Endothelial cell (in vitro differentiated cells): Measurements from ENCODE around the gene RRBP1. TPM values are rescaled to one million over a fixed set of nuclear protein-coding genes. Genes with fewer than 3 reads are reported as not detected.
"Not testable (repeated sequence)": the region's sequence is repeated elsewhere in the genome, so short reads cannot be mapped to it uniquely, and the experiment has no call there.

Source experiments
- DNase-seq: peaks from one replicate; pipeline ENCODE4 v3.0.0; 2021; ENCODE audit warnings: low spot score
- H3K27ac Mint-ChIP-seq: one replicate; pipeline ENCODE4 v1.8.0; 2021; ENCODE audit warnings: mixed read lengths, inconsistent platforms; ENCODE audit not compliant: unreplicated experiment
- H3K27me3 Mint-ChIP-seq: one replicate; pipeline ENCODE4 v1.8.0; 2021; ENCODE audit warnings: mild to moderate bottlenecking, moderate library complexity, mixed read lengths, inconsistent platforms; ENCODE audit not compliant: unreplicated experiment
- H3K36me3 Mint-ChIP-seq: one replicate; pipeline ENCODE4 v1.8.0; 2021; ENCODE audit warnings: mild to moderate bottlenecking, low read depth, mixed read lengths, inconsistent platforms; ENCODE audit not compliant: unreplicated experiment
- H3K4me1 Mint-ChIP-seq: one replicate; pipeline ENCODE4 v1.8.0; 2021; ENCODE audit warnings: mild to moderate bottlenecking, mixed read lengths, inconsistent platforms; ENCODE audit not compliant: unreplicated experiment
- H3K4me3 Mint-ChIP-seq: one replicate; pipeline ENCODE4 v1.8.0; 2021; ENCODE audit warnings: mild to moderate bottlenecking, mixed read lengths, inconsistent platforms; ENCODE audit not compliant: unreplicated experiment
- H3K9me3 Mint-ChIP-seq: one replicate; pipeline ENCODE4 v1.8.0; 2021; ENCODE audit warnings: mixed read lengths, inconsistent platforms; ENCODE audit not compliant: unreplicated experiment
- CTCF ChIP-seq: fragments of 200-600 bp; sonication (generic); IDR thresholded peaks from one replicate; pipeline ENCODE4 v1.5.0; 2021; ENCODE audit warnings: antibody characterized with exemption; ENCODE audit not compliant: unreplicated experiment
- total RNA-seq: library from RNA; stranded (reverse); fragmentation: NEBNext Ultra II Directional; extraction: Animal tissue kit (Norgen Biotek cat#: 25700); gene quantifications from one replicate; pipeline ENCODE4 v1.2.1, GENCODE V29; 2021; ENCODE audit not compliant: unreplicated experiment

RRBP1 gene
- total RNA-seq, 1 donor from 2014 or later: 179 TPM

DNA sequence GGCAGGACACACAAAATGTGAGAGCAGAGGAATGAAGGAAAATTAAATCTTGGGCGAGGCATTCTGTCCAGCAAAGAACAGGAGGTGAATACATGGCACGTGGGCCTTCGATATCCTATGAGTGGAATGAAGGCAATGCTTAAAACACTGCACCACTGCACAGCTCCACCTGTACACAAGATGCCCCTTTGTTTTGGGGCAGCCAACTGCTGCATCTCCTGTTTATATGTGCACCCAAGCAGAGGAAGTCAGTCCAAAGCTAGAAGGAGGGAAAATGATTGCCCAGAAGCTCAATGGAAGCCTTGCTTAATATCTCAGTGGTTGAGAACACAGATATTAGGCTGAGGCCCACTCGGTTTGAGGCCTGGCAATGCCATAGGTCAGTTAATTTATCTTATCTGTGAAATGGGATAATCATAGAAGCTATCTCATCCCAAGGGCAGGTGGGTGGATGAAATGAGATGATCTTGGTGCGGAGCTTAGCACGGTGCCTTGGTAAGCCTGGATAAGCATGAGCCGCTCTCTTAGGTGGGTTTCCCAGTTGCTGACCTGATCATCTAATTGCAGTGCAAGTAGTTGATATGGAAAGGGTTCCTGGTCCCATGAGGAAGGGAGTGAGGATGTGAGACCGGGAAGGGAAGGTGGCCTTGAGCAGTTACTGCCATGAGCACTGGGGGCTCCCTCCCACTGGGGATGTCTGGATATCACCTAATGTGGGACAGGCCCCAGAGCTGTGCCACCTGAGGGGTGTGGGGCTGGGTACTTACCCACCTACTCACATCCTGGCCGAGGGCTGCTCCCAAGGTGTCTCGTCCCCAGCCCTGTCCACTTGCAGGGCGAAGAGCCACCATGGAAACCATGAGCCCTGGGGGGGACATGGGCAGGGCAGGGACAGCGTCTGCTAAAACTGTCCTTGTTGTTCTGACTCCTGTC lies 27.6 kb upstream of the RRBP1 start:
- H3K4me3 Mint-ChIP-seq: no peak overlapping the region
- H3K27ac Mint-ChIP-seq: no peak overlapping the region
- no peak for TF ChIP-seq CTCF
- DNase-seq: no peak
- H3K27me3 Mint-ChIP-seq: peaks cover 3% of the 10 kb centered on the region
- H3K9me3 Mint-ChIP-seq: no peaks in the 10 kb centered on the region
- H3K4me1 Mint-ChIP-seq: no peaks in the 10 kb centered on the region
- H3K36me3 Mint-ChIP-seq: no peaks in the 10 kb centered on the region

- Mint-ChIP-seq H3K4me3 (no peak overlapping the region), H3K27me3 (peaks cover 5% of the 10 kb centered on the region), H3K36me3 (no peaks in the 10 kb centered on the region), H3K9me3 (no peaks in the 10 kb centered on the region), H3K4me1 (no peaks in the 10 kb centered on the region), H3K27ac (no peak overlapping the region)
- no peak for TF ChIP-seq CTCF
- no peak for DNase-seq
These were observed 26.8 kb upstream of the RRBP1 start for GRCh38 chr20:17708675-17709360.

GRCh38 chr20:17707951-17708350 lies 25.9 kb upstream of the RRBP1 start:
- H3K27ac Mint-ChIP-seq, H3K36me3 Mint-ChIP-seq, H3K4me1 Mint-ChIP-seq, H3K27me3 Mint-ChIP-seq, H3K4me3 Mint-ChIP-seq, H3K9me3 Mint-ChIP-seq, DNase-seq: not testable (repeated sequence)

GRCh38 chr20:17706632-17707031 lies 24.6 kb upstream of the RRBP1 start:
- H3K9me3 Mint-ChIP-seq: no peaks in the 10 kb centered on the region
- DNase-seq: no peak
- no peaks in the 10 kb centered on the region for H3K36me3 Mint-ChIP-seq
- TF ChIP-seq CTCF: no peak
- H3K27ac Mint-ChIP-seq: no peak overlapping the region
- H3K4me3 Mint-ChIP-seq: no peak overlapping the region
- peaks cover 3% of the 10 kb centered on the region for H3K27me3 Mint-ChIP-seq
- no peaks in the 10 kb centered on the region for H3K4me1 Mint-ChIP-seq

DNA sequence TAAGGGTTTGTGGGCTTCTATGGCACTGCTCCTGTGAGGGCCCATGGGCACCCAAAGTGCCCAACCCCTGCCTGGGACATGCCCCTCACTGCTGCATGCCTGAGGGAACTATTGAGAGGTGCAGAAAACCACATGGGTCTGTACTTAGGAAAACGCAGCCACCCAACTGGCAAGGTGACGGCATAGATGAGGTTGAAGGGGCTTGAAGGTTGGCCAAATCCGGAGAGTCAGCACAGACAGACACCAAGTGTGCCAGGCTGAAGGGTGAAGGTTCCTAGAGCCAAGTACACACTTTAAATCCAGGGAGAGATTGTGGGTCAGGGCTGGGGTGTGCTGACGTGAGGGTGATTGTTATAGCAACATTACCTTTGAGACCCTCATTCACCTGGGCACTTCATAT lies 23.9 kb upstream of the RRBP1 start:
- DNase-seq: no peak
- no peak overlapping the region for H3K27ac Mint-ChIP-seq
- TF ChIP-seq CTCF: no peak
- H3K36me3 Mint-ChIP-seq: no peaks in the 10 kb centered on the region
- no peak overlapping the region for H3K4me3 Mint-ChIP-seq
- H3K4me1 Mint-ChIP-seq: no peaks in the 10 kb centered on the region
- no peaks in the 10 kb centered on the region for H3K9me3 Mint-ChIP-seq
- H3K27me3 Mint-ChIP-seq: peaks cover 3% of the 10 kb centered on the region
